K562 (cell line): ENCODE results near the gene HAPLN3.

Source experiments
- FOXP1 ChIP-seq: sonication (generic); formaldehyde crosslinking; IDR thresholded peaks from 2 replicates; pipeline ENCODE4 v1.8.0; 2022; ENCODE audit warnings: mild to moderate bottlenecking, missing genetic modification reagents
- RCOR1 ChIP-seq, 2 experiments: IDR thresholded peaks; 2 replicates each; pipeline ENCODE4 v1.6.1; 2012; ENCODE audit warnings: low read depth in 2 of 2, low read length in 2 of 2, borderline replicate concordance in 1 of 2, improper control_type of control experiment in 1 of 2
- TF ChIP-seq, protein P1 (sequence below), 3 experiments: IDR thresholded peaks in 2 of 3; conservative IDR thresholded peaks in 1 of 3; 2 replicates each; pipeline ENCODE4 v1.5.1; 2011 to 2012; ENCODE audit warnings: low read length in 3 of 3, mild to moderate bottlenecking in 3 of 3, control low read depth in 2 of 3, improper control_type of control experiment in 1 of 3, inconsistent platforms in 1 of 3, low read depth in 1 of 3, mixed read lengths in 1 of 3, moderate library complexity in 1 of 3; ENCODE audit not compliant: insufficient read depth in 2 of 3

DNA sequence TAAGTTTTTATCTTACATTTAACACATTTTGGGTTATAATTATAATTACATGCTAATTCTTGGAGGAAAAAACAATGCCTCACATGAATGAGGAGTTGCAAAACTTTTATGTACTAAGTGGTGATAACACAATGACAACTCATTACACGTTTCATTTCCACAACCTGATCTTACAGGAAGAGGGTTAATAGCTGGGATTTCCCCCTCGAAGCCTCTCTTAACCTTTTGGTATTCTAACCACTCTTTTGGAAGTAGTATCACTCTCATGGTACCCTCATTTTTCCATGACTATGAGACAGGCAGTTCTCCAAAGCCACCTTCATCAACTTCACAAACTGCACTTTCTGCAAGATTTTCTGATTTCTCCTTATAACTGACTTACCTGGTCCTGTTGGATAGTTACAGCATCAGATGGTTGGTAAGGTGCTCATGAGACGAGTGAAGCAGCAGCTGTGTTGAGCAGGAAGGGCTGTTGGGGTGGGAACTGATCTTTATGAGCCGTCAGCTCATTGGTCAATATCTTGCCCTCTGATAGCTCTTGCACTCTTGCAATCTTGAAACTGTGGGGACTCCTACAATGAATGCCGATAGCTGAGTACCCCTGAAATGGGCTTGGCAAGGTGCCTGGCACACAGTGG, 50.5 kb downstream of the HAPLN3 start:
- TF ChIP-seq, protein P1, sequence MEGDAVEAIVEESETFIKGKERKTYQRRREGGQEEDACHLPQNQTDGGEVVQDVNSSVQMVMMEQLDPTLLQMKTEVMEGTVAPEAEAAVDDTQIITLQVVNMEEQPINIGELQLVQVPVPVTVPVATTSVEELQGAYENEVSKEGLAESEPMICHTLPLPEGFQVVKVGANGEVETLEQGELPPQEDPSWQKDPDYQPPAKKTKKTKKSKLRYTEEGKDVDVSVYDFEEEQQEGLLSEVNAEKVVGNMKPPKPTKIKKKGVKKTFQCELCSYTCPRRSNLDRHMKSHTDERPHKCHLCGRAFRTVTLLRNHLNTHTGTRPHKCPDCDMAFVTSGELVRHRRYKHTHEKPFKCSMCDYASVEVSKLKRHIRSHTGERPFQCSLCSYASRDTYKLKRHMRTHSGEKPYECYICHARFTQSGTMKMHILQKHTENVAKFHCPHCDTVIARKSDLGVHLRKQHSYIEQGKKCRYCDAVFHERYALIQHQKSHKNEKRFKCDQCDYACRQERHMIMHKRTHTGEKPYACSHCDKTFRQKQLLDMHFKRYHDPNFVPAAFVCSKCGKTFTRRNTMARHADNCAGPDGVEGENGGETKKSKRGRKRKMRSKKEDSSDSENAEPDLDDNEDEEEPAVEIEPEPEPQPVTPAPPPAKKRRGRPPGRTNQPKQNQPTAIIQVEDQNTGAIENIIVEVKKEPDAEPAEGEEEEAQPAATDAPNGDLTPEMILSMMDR (IDR thresholded peaks at IDR 0.05 in 2 of 3, conservative IDR thresholded peaks at IDR 0.05 in 1 of 3; ENCODE audit: insufficient read depth in 2 of 3, low read depth in 1 of 3, low read length in 3 of 3), result no peak
- no peak for TF ChIP-seq RCOR1 (IDR thresholded peaks at IDR 0.05; ENCODE audit: borderline replicate concordance in 1 of 2, low read depth in 2 of 2, low read length in 2 of 2)
- no peak for TF ChIP-seq FOXP1 (CRISPR knock-in tag)
